Panc1 (cell line): ENCODE results near the gene OGFOD3. TPM values are rescaled to one million over a fixed set of nuclear protein-coding genes. Genes with fewer than 3 reads are reported as not detected.

ENCODE experiments used
- ATAC-seq: fragments of 200-7000 bp; cut with Tn5 transposase; 2 replicates; pipeline ENCODE4 v1.9.1; 2020; ENCODE audit warnings: mild to moderate bottlenecking, moderate library complexity
- BruUV-seq: library from RNA; stranded (reverse); fragments of 400-500 nt; replicated peaks from 2 replicates; lab custom pipeline; 2021; lab: Mats Ljungman, UMichigan
- CTCF ChIA-PET: fragments of 300-600 bp; sonication (Branson Sonifier 250); formaldehyde crosslinking; loops from one replicate; lab custom pipeline; 2022; ENCODE audit warnings: antibody characterized with exemption; lab: Charles Lee
- POLR2A ChIA-PET: fragments of 300-600 bp; sonication (Branson Sonifier 250); formaldehyde crosslinking; loops from one replicate; lab custom pipeline; 2022; ENCODE audit warnings: antibody characterized with exemption; lab: Charles Lee
- DNase-seq: peaks from one replicate; pipeline ENCODE4 v3.0.0-alpha.2; 2010; ENCODE audit warnings: low read depth, low spot score
- H3K27ac ChIP-seq: 2 replicates; pipeline ENCODE4 v1.5.1; 2011; ENCODE audit warnings: mild to moderate bottlenecking, low read length, inconsistent platforms
- H3K27me3 ChIP-seq: fragments of 200-500 bp; sonication (Bioruptor generic); 2 replicates; pipeline ENCODE4 v1.6.0; 2014; ENCODE audit warnings: low read length, inconsistent platforms; ENCODE audit not compliant: control insufficient read depth, insufficient read depth
- H3K36me3 ChIP-seq: fragments of 200-500 bp; sonication (Bioruptor generic); 2 replicates; pipeline ENCODE4 v1.5.1; 2014; ENCODE audit warnings: inconsistent platforms, mild to moderate bottlenecking, low read length, moderate library complexity; ENCODE audit not compliant: control insufficient read depth, insufficient read depth
- H3K4me1 ChIP-seq: 2 replicates; pipeline ENCODE4 v1.5.1; 2011; ENCODE audit warnings: inconsistent platforms, mild to moderate bottlenecking, low read length, moderate library complexity; ENCODE audit not compliant: control insufficient read depth, insufficient read depth
- H3K4me3 ChIP-seq, 2 experiments: 2 replicates each; pipeline ENCODE4 v1.5.1; 2011 to 2012; ENCODE audit warnings: low read depth in 2 of 2, low read length in 2 of 2, mild to moderate bottlenecking in 2 of 2, inconsistent platforms in 1 of 2, moderate library complexity in 1 of 2
- H3K9me3 ChIP-seq: fragments of 200-500 bp; sonication (Bioruptor generic); 2 replicates; pipeline ENCODE4 v1.5.1; 2014; ENCODE audit warnings: low read depth, mild to moderate bottlenecking, inconsistent platforms, low read length, moderate library complexity; ENCODE audit not compliant: control insufficient read depth, insufficient read depth
- CTCF ChIP-seq: fragments of 450-650 bp; IDR thresholded peaks from 2 replicates; pipeline ENCODE4 v1.5.1; 2017; ENCODE audit warnings: mild to moderate bottlenecking
- POLR2AphosphoS5 ChIP-seq: IDR thresholded peaks from 2 replicates; pipeline ENCODE4 v1.6.1; 2012; ENCODE audit warnings: mild to moderate bottlenecking, low read depth, low read length, moderate library complexity
- SIN3A ChIP-seq: IDR thresholded peaks from 2 replicates; pipeline ENCODE4 v1.6.1; 2012; ENCODE audit warnings: low read depth, mild to moderate bottlenecking, low read length, moderate library complexity, borderline replicate concordance; ENCODE audit not compliant: insufficient read depth
- TCF7L2 ChIP-seq: IDR thresholded peaks from 2 replicates; pipeline ENCODE4 v1.6.1; 2011; ENCODE audit warnings: mild to moderate bottlenecking, low read depth, low read length, inconsistent platforms
- in situ Hi-C: cut with HindIII; loops from 2 replicates; pipeline ENCODE4 v1.10.0; 2016; ENCODE audit warnings: low sequenced_read_pairs, low pct_unique_long_range_greater_than_20kb
- intact Hi-C: fragments of 100-400 bp; cut with micrococcal nuclease; formaldehyde crosslinking; loops from one replicate; pipeline ENCODE4 v1.10.0; 2022; ENCODE audit not compliant: unreplicated experiment
- total RNA-seq: library from RNA; stranded (reverse); gene quantifications from one replicate; pipeline ENCODE4 v1.2.1, GENCODE V29; 2021; ENCODE audit not compliant: unreplicated experiment
- TF ChIP-seq, protein P1 (sequence below), 2 experiments: IDR thresholded peaks; 2 replicates each; pipeline ENCODE4 v1.6.1; 2011 to 2012; ENCODE audit warnings: low read depth in 2 of 2, control low read depth in 1 of 2, low read length in 1 of 2, mild to moderate bottlenecking in 1 of 2, moderate library complexity in 1 of 2; ENCODE audit not compliant: insufficient read depth in 1 of 2

The OGFOD3 gene
- total RNA-seq, 1 experiment from 2014 or later, result 53.9 TPM

DNA sequence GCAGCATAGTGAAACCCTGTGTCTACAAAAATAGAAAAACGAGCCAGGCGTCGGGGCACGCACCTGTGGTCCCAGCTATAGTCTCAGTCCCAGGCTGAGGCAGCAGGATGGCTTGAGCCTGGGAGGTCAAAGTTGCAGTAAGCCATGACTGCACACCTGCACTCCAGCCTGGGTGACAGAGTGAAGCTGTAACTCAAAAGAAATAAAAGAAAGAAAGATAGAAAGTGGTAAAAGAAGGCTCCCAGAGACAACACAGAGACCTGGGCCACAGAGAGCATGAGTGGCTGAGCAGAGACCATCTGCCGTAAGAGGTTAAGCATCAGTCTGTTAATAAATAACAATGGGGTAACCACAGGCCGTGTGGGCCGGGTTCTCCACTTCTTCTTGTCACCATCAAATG, 15.5 kb downstream of the OGFOD3 start:
- ATAC-seq, result no peak
- Histone ChIP-seq H3K9me3 (no peaks in the 10 kb centered on the region), H3K27ac (no peak overlapping the region), H3K4me1 (no peaks in the 10 kb centered on the region), H3K4me3 (no peak overlapping the region), H3K27me3 (no peaks in the 10 kb centered on the region), H3K36me3 (no peaks in the 10 kb centered on the region)
- TF ChIP-seq TCF7L2, result no peak
- no peak for TF ChIP-seq CTCF
- TF ChIP-seq POLR2AphosphoS5, result no peak
- TF ChIP-seq, protein P1, sequence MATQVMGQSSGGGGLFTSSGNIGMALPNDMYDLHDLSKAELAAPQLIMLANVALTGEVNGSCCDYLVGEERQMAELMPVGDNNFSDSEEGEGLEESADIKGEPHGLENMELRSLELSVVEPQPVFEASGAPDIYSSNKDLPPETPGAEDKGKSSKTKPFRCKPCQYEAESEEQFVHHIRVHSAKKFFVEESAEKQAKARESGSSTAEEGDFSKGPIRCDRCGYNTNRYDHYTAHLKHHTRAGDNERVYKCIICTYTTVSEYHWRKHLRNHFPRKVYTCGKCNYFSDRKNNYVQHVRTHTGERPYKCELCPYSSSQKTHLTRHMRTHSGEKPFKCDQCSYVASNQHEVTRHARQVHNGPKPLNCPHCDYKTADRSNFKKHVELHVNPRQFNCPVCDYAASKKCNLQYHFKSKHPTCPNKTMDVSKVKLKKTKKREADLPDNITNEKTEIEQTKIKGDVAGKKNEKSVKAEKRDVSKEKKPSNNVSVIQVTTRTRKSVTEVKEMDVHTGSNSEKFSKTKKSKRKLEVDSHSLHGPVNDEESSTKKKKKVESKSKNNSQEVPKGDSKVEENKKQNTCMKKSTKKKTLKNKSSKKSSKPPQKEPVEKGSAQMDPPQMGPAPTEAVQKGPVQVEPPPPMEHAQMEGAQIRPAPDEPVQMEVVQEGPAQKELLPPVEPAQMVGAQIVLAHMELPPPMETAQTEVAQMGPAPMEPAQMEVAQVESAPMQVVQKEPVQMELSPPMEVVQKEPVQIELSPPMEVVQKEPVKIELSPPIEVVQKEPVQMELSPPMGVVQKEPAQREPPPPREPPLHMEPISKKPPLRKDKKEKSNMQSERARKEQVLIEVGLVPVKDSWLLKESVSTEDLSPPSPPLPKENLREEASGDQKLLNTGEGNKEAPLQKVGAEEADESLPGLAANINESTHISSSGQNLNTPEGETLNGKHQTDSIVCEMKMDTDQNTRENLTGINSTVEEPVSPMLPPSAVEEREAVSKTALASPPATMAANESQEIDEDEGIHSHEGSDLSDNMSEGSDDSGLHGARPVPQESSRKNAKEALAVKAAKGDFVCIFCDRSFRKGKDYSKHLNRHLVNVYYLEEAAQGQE (IDR thresholded peaks at IDR 0.05; ENCODE audit: insufficient read depth in 1 of 2, low read depth in 2 of 2, low read length in 1 of 2), result no peak
- TF ChIP-seq SIN3A, result no peak
- POLR2A ChIA-PET, result no interaction called here
- in situ Hi-C loops (no loop called here), intact Hi-C loops (no loop called here)
- no peak for DNase-seq
- BruUV-seq, result no TSS peak
- CTCF ChIA-PET, result no interaction called here

DNA sequence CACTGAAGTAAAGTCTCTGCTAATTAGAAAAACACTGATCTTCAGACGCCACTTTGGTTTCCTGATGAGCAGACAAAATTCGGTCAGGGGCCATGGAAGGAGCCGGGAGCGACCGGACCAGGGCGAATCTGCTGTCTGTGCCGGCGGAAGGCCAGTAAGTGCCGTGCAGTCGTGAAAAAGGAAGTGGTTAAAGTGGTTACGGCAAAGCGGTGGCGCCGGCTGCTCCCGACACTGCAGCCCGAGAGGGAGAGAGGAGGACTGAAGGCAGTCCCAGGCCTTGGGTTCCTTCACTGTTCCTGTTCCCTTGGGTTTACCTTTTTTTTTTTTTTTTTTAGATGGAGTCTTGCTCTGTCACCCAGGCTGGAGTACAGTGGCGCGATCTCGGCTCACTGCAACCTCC, 17.6 kb downstream of the OGFOD3 start:
- Histone ChIP-seq H3K9me3 (no peaks in the 10 kb centered on the region), H3K4me3 (no peak overlapping the region), H3K36me3 (no peaks in the 10 kb centered on the region), H3K27me3 (no peaks in the 10 kb centered on the region), H3K27ac (no peak overlapping the region), H3K4me1 (peaks cover 7% of the 10 kb centered on the region; the same call in 1 of the 2 replicates)
- ChIA-PET POLR2A (no interaction called here), CTCF (no interaction called here)
- no TSS peak for BruUV-seq
- TF ChIP-seq SIN3A (no peak), TCF7L2 (no peak), CTCF (no peak)
- ATAC-seq (no peak), DNase-seq (no peak)
- intact Hi-C loops, result no loop called here
- in situ Hi-C loops, result no loop called here
